Measurements from ENCODE around the gene NELL2. TPM values are rescaled to one million over a fixed set of nuclear protein-coding genes. Genes with fewer than 3 reads are reported as not detected.

The NELL2 gene
- total RNA-seq, 1 experiment from 2014 or later: 9.2 TPM

GRCh38 chr12:44546060-44546459, 330.1 kb downstream of the NELL2 start:
- no peak for DNase-seq (ENCODE audit: low spot score)

GRCh38 chr12:44544018-44544417, 332.1 kb downstream of the NELL2 start:
- DNase-seq (ENCODE audit: low spot score): no peak

- no peak for DNase-seq (ENCODE audit: low spot score)
These were observed 333.4 kb downstream of the NELL2 start for GRCh38 chr12:44542716-44543115.

GRCh38 chr12:44537354-44537753, 338.8 kb downstream of the NELL2 start:
- no peak for DNase-seq (ENCODE audit: low spot score)

- DNase-seq (ENCODE audit: low spot score): no peak
These were observed 343.2 kb downstream of the NELL2 start for GRCh38 chr12:44532940-44533339.

GRCh38 chr12:44531320-44531971, 344.7 kb downstream of the NELL2 start:
- no peak for DNase-seq (ENCODE audit: low spot score)

GRCh38 chr12:44526655-44527182, 349.4 kb downstream of the NELL2 start:
- no peak for DNase-seq (ENCODE audit: low spot score)

GRCh38 chr12:44525806-44526654, 350.1 kb downstream of the NELL2 start:
- no peak for DNase-seq (ENCODE audit: low spot score)

GRCh38 chr12:44523828-44524227, 352.3 kb downstream of the NELL2 start:
- no peak for DNase-seq (ENCODE audit: low spot score)

- no peak for DNase-seq (ENCODE audit: low spot score)
These were observed 354.4 kb downstream of the NELL2 start for GRCh38 chr12:44521702-44522101.

- DNase-seq (ENCODE audit: low spot score): no peak
These were observed 356.2 kb downstream of the NELL2 start for GRCh38 chr12:44519931-44520330.

GRCh38 chr12:44511289-44511688, 364.8 kb downstream of the NELL2 start:
- no peak for DNase-seq (ENCODE audit: low spot score)

- DNase-seq (ENCODE audit: low spot score): no peak
These were observed 365.6 kb downstream of the NELL2 start for GRCh38 chr12:44510510-44510909.

GRCh38 chr12:44510076-44510475, 366.0 kb downstream of the NELL2 start:
- DNase-seq (ENCODE audit: low spot score): no peak

- DNase-seq (ENCODE audit: low spot score): no peak
These were observed 366.6 kb downstream of the NELL2 start for GRCh38 chr12:44509471-44509870.

- DNase-seq (ENCODE audit: low spot score): no peak
These were observed 368.7 kb downstream of the NELL2 start for GRCh38 chr12:44507461-44507860.

GRCh38 chr12:44504799-44505198, 371.3 kb downstream of the NELL2 start:
- DNase-seq (ENCODE audit: low spot score): no peak

- no peak for DNase-seq (ENCODE audit: low spot score)
These were observed 372.8 kb downstream of the NELL2 start for GRCh38 chr12:44503329-44503728.

- no peak for DNase-seq (ENCODE audit: low spot score)
These were observed 373.4 kb downstream of the NELL2 start for GRCh38 chr12:44502681-44503080.

GRCh38 chr12:44500423-44500822, 375.7 kb downstream of the NELL2 start:
- no peak for DNase-seq (ENCODE audit: low spot score)

- DNase-seq (ENCODE audit: low spot score): no peak
These were observed 379.1 kb downstream of the NELL2 start for GRCh38 chr12:44497044-44497443.

- DNase-seq (ENCODE audit: low spot score): no peak
These were observed 385.9 kb downstream of the NELL2 start for GRCh38 chr12:44490181-44490580.

GRCh38 chr12:44488180-44488579, 387.9 kb downstream of the NELL2 start:
- no peak for DNase-seq (ENCODE audit: low spot score)
